C4-2B (cell line): Measurements from ENCODE around the gene CRACDL.
"Not testable (repeated sequence)": the region's sequence is repeated elsewhere in the genome, so short reads cannot be mapped to it uniquely, and the experiment has no call there.

Experiments used
- H3K27ac ChIP-seq: fragments of 450-650 bp; 2 replicates; pipeline ENCODE4 v1.5.1; 2017
- ZFX ChIP-seq: fragments of 450-650 bp; IDR thresholded peaks from 2 replicates; pipeline ENCODE4 v1.6.1; 2017
- TF ChIP-seq, protein P1 (sequence below): fragments of 450-650 bp; conservative IDR thresholded peaks from 2 replicates; pipeline ENCODE4 v1.5.1; 2017; ENCODE audit warnings: mild to moderate bottlenecking

Gene CRACDL

DNA sequence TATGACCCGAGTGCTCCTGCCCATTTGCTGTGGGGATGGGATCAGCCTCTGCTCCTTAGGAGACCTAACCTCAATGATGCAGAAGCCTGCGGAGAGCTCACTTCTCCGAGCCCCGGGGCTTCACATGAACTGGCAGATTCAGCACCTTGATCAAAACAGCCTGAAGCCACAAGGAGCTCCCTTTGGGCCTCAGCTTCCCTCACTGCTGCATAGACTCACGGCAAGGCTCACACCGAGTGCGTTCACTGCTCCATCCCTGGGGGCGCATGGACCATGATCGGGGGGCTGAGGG lies 33.0 kb downstream of the CRACDL start:
- H3K27ac ChIP-seq, result no peak overlapping the region
- no peak for TF ChIP-seq ZFX
- TF ChIP-seq, protein P1, sequence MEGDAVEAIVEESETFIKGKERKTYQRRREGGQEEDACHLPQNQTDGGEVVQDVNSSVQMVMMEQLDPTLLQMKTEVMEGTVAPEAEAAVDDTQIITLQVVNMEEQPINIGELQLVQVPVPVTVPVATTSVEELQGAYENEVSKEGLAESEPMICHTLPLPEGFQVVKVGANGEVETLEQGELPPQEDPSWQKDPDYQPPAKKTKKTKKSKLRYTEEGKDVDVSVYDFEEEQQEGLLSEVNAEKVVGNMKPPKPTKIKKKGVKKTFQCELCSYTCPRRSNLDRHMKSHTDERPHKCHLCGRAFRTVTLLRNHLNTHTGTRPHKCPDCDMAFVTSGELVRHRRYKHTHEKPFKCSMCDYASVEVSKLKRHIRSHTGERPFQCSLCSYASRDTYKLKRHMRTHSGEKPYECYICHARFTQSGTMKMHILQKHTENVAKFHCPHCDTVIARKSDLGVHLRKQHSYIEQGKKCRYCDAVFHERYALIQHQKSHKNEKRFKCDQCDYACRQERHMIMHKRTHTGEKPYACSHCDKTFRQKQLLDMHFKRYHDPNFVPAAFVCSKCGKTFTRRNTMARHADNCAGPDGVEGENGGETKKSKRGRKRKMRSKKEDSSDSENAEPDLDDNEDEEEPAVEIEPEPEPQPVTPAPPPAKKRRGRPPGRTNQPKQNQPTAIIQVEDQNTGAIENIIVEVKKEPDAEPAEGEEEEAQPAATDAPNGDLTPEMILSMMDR, result no peak

DNA sequence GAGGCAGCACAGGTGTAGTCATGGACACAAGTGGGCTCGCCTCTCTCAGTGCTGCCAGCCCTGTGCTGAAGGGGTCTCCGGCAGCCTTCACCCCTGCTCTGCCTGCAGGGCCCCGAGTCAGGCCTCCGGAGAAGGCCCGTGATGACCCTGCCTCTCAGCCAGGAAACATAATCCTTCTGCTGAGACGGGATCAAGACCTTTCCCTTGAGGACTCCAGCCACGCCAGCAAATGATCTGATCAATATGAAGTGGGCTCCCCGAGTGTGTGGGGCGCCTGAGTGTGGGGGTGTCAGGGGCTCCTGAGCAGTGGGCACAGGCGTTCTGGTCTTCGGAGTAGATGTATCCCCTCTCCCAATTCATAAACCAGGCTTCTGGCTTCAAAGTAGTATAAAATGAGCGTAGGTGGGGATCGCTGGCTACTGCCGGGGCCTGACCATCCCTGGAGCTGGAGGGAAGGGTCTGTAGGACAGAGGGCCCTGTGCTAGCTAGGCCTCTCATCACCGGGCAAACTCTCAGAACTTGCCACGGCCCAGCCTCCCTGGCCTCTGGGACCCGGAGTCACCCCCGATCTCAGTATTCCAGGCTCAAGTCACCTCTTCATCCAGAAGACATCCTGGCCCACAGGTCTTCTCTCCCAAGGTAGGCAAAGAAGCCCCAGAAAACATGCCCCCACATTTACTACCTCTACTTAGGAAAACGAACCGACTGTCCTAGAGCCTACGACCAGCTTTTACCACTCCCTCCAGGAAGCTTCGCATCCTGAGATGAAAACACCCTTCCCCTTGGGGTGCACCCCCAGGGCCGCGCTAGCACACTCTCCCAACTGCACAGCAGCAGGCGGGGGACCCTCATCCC lies 33.6 kb downstream of the CRACDL start:
- TF ChIP-seq, protein P1, result no peak
- TF ChIP-seq ZFX, result no peak
- H3K27ac ChIP-seq, result no peak overlapping the region

DNA sequence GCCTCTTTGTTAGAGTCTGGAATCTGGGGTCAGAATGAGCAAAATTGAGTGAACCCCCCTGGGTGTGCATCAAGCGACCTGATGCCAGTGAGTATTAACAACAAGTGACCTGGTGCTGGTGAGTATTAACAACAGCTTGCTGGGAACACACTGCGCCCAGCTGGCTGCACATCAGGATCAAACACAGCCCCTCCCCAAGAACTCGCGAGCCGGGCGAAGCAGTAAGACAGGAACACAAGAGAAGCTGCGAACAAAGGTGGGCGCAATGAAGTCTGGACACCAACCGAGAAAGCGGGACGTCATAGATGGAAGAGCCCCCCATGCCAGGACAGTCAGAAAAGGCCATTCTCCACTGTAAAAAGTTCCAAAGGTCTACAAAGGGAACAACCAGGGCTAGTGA lies 34.3 kb downstream of the CRACDL start:
- H3K27ac ChIP-seq, result no peak overlapping the region

DNA sequence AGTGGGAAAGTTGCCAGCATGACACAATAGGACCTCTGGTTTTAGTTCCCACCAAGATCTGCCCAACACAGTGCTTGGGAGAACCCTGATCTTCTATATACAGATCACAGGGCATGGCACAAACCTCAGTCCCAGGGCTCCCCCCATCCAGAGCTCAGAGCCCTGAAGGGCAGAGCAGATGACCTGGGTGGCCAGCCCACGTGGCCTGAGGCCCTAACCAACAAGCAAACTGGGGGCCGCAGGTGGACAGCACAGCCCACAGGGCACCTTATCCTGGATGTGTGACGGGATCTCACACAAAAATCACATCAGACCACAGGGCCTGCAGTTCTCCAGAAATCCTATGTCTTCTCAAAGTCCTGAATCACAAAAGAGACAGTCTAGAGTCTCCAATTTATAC lies 34.7 kb downstream of the CRACDL start:
- H3K27ac ChIP-seq, result no peak overlapping the region
- no peak for TF ChIP-seq ZFX
- TF ChIP-seq, protein P1, result no peak

More for the DNA sequence above, 34.3 kb downstream of the CRACDL start:
- TF ChIP-seq ZFX, result no peak
- TF ChIP-seq, protein P1, result no peak

DNA sequence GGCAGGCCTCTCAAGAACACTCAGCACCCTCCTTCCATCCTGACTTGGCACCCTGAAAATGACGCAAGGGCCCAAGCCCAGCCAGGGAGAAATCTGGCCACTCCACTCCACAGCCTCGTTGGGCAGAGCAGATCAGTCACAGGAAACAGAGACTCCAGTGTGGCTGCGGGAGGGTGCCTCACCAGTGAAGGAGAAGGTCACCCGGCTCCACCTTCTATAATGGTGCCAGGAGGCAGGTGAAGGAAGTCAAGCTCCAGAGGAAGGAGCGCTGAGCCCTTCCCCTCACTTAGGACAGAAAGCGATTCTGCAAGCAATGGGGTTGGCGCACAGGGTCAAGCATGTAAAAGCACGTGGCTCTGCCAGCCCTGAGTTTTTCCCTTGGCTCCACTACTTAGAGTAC lies 35.3 kb downstream of the CRACDL start:
- TF ChIP-seq, protein P1, result no peak
- no peak for TF ChIP-seq ZFX
- H3K27ac ChIP-seq, result no peak overlapping the region

DNA sequence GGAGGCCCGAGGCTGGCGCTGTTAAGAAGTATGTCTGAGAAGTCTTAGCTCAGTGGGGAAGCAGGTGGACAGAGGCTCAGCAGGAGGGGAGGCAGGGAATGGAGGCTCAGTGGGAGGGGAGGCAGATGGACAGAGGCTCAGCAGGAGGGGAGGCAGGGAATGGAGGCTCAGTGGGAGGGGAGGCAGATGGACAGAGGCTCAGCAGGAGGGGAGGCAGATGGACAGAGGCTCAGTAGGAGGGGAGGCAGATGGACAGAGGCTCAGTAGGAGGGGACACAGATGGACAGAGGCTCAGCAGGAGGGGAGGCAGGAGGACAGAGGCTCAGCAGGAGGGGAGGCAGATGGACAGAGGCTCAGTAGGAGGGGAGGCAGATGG lies 36.3 kb downstream of the CRACDL start:
- not testable (repeated sequence) for H3K27ac ChIP-seq

DNA sequence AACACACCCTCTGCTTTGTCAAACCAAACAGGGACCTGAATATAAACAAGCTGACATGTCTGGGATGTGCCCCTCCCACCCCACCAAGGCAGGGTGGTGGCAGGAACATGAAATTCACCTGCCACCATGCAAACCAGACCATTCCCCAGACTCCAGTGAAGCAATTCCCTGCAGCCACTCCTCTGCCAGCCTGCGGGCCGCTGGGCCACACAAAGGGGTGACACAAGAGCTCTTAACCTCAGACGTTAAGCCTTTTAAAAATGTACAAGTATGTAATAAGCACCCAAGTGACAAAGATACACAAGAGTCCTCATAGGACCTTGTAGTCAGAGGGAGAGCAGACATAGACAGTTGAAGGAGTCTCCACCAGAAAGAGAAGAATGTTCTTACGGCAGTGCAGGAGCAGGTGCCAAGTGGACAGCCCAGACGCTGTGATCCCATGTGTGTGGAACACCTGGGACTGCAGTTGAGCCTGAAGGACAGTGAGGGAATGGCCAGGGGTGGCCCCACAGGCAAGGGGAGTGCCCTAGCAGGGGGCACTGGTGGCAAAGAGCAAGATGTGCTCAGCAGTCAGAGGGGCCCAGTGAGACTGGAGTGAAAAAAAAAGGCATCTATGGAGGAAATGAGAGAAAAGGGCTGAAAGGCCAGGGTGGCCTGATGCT lies 36.9 kb downstream of the CRACDL start:
- TF ChIP-seq, protein P1, result no peak
- no peak for TF ChIP-seq ZFX
- H3K27ac ChIP-seq, result no peak overlapping the region
